SU-DHL-6 (cell line): ENCODE results near the gene OTOF.

Experiments used
- CTCF ChIP-seq: fragments of 200-600 bp; sonication (generic); IDR thresholded peaks from one replicate; pipeline ENCODE4 v1.5.1; 2017; ENCODE audit warnings: antibody characterized with exemption, mild to moderate bottlenecking, low read length, moderate library complexity; ENCODE audit not compliant: insufficient read depth, poor library complexity, severe bottlenecking
- EZH2phosphoT487 ChIP-seq: fragments of 200-600 bp; sonication (generic), shearing (Covaris generic); conservative IDR thresholded peaks from 2 replicates; pipeline ENCODE4 v1.6.1; 2018; ENCODE audit warnings: mild to moderate bottlenecking, antibody characterized with exemption, low read length, moderate library complexity, mixed read lengths

- TF ChIP-seq CTCF = no peak
- TF ChIP-seq EZH2phosphoT487 = no peak
Observed at GRCh38 chr2:26460613-26461031, 17.3 kb downstream of the OTOF start.
